Endothelial cell of umbilical vein (primary cell): ENCODE results near the gene PBX3. TPM values are rescaled to one million over a fixed set of nuclear protein-coding genes. Genes with fewer than 3 reads are reported as not detected.

ENCODE experiments used
- BruUV-seq: library from RNA; stranded (reverse); fragments of 400-500 nt; replicated peaks from 2 replicates; lab custom pipeline; 2021; lab: Mats Ljungman, UMichigan
- CTCF ChIA-PET: fragments of 300-600, 350-600 bp; sonication (Branson Sonifier 250); formaldehyde crosslinking; loops from one replicate; lab custom pipeline; 2021; ENCODE audit warnings: antibody characterized with exemption, inconsistent platforms; lab: Charles Lee
- POLR2A ChIA-PET: fragments of 300-600, 350-600 bp; sonication (Branson Sonifier 250); formaldehyde crosslinking; loops from one replicate; lab custom pipeline; 2021; ENCODE audit warnings: antibody characterized with exemption, inconsistent platforms; lab: Charles Lee
- DNase-seq: peaks from one replicate; pipeline ENCODE4 v3.0.0-alpha.2; 2011; ENCODE audit warnings: low read depth, low spot score
- FAIRE-seq: peaks from 2 replicates; lab custom pipeline; 2011; peaks lifted over from hg19 to GRCh38; lab: Jason Lieb, UNC
- H2AFZ ChIP-seq: 2 replicates; pipeline ENCODE4 v1.6.0; 2012; ENCODE audit warnings: low read depth, low read length, control low read depth, inconsistent platforms
- H3K27ac ChIP-seq: 2 replicates; pipeline ENCODE4 v1.5.1; 2011; ENCODE audit warnings: low read depth, mild to moderate bottlenecking, control low read depth, low read length, moderate library complexity; ENCODE audit not compliant: insufficient read depth
- H3K27me3 ChIP-seq, 2 experiments: 2 replicates each; pipeline versions ENCODE4 v1.6.0 to v1.6.1; 2011; ENCODE audit warnings: low read length in 2 of 2, mixed read lengths in 1 of 2; ENCODE audit not compliant: control insufficient read depth in 2 of 2, insufficient read depth in 2 of 2
- H3K36me3 ChIP-seq, 2 experiments: 2 replicates in 1 of 2; 3 replicates in 1 of 2; pipeline ENCODE4 v1.5.1; 2011; ENCODE audit warnings: low read length in 2 of 2, mild to moderate bottlenecking in 1 of 2, moderate library complexity in 1 of 2; ENCODE audit not compliant: control insufficient read depth in 2 of 2, insufficient read depth in 2 of 2; ENCODE audit errors: extremely low read depth in 1 of 2
- H3K4me1 ChIP-seq: 3 replicates; pipeline ENCODE4 v1.5.1; 2011; ENCODE audit warnings: mild to moderate bottlenecking, low read length; ENCODE audit not compliant: control insufficient read depth, insufficient read depth; ENCODE audit errors: extremely low read depth
- H3K4me2 ChIP-seq: 2 replicates; pipeline ENCODE4 v1.6.1; 2011; ENCODE audit warnings: low read length, control low read depth, mixed read lengths; ENCODE audit not compliant: insufficient read depth
- H3K4me3 ChIP-seq, 3 experiments: fragments of 200-600 bp in 1 of 3; sonication (generic), shearing (Covaris generic) in 1 of 3; replicated peaks in 1 of 3; 2 replicates each; pipeline ENCODE4 v1.5.1; 2011 to 2016; ENCODE audit warnings: control low read depth in 3 of 3, low read length in 3 of 3, mild to moderate bottlenecking in 2 of 3, inconsistent platforms in 1 of 3, low read depth in 1 of 3, moderate library complexity in 1 of 3; ENCODE audit not compliant: insufficient read depth in 1 of 3
- H3K79me2 ChIP-seq: 2 replicates; pipeline ENCODE4 v1.6.0; 2012; ENCODE audit warnings: low read length, inconsistent platforms; ENCODE audit not compliant: control insufficient read depth, insufficient read depth
- H3K9ac ChIP-seq: replicated peaks from 2 replicates; pipeline ENCODE3; 2011; ENCODE audit warnings: low read length, control low read depth; ENCODE audit not compliant: insufficient read depth; ENCODE audit errors: extremely low read depth
- H3K9me1 ChIP-seq: replicated peaks from 3 replicates; pipeline ENCODE4 v1.6.0; 2011; ENCODE audit warnings: mild to moderate bottlenecking, low read length; ENCODE audit not compliant: control insufficient read depth, insufficient read depth; ENCODE audit errors: extremely low read depth
- H3K9me3 ChIP-seq: replicated peaks from 2 replicates; pipeline ENCODE4 v1.5.1; 2012; ENCODE audit warnings: low read length, inconsistent platforms; ENCODE audit not compliant: control insufficient read depth, insufficient read depth
- H4K20me1 ChIP-seq: replicated peaks from 2 replicates; pipeline ENCODE3; 2011; ENCODE audit warnings: mild to moderate bottlenecking, low read length; ENCODE audit not compliant: control insufficient read depth, insufficient read depth; ENCODE audit errors: extremely low read depth
- EZH2 ChIP-seq: IDR thresholded peaks from 2 replicates; pipeline ENCODE4 v1.6.1; 2012; ENCODE audit warnings: borderline replicate concordance, low read depth, mild to moderate bottlenecking, moderate library complexity, low read length, inconsistent platforms; ENCODE audit not compliant: severe bottlenecking
- FOS ChIP-seq: IDR thresholded peaks from 2 replicates; pipeline ENCODE4 v1.6.1; 2011; ENCODE audit warnings: mild to moderate bottlenecking, low read length, moderate library complexity, borderline replicate concordance; ENCODE audit not compliant: insufficient read depth
- GATA2 ChIP-seq: IDR thresholded peaks from 2 replicates; pipeline ENCODE4 v1.7.0; 2011; ENCODE audit warnings: low read depth, mild to moderate bottlenecking, moderate library complexity, mixed read lengths, low read length; ENCODE audit not compliant: insufficient read length, insufficient read depth
- JUN ChIP-seq: IDR thresholded peaks from 2 replicates; pipeline ENCODE4 v1.6.1; 2011; ENCODE audit warnings: borderline replicate concordance, low read depth; ENCODE audit not compliant: insufficient read length, insufficient read depth
- MAX ChIP-seq: IDR thresholded peaks from 2 replicates; pipeline ENCODE4 v1.6.1; 2011; ENCODE audit not compliant: insufficient read depth, insufficient read length
- MYC ChIP-seq: IDR thresholded peaks from one replicate; pipeline ENCODE4 v1.6.1; 2011; ENCODE audit warnings: mild to moderate bottlenecking, low read depth, low read length
- POLR2A ChIP-seq: IDR thresholded peaks from 2 replicates; pipeline ENCODE4 v1.6.1; 2012; ENCODE audit warnings: low read depth, mild to moderate bottlenecking, control low read depth, low read length
- POLR2AphosphoS5 ChIP-seq: IDR thresholded peaks from 2 replicates; pipeline ENCODE4 v1.6.1; 2012; ENCODE audit warnings: low read depth, mild to moderate bottlenecking, control low read depth, low read length, moderate library complexity; ENCODE audit not compliant: insufficient read depth
- dilution Hi-C: fragments of 300-500 bp; cut with MboI; formaldehyde crosslinking; loops from one replicate; pipeline ENCODE4 v1.15.0; 2019; ENCODE audit warnings: low sequenced_read_pairs; ENCODE audit not compliant: extremely low pct_ligation_motif_present
- intact Hi-C: fragments of 100-400 bp; cut with micrococcal nuclease; formaldehyde crosslinking; loops from one replicate; pipeline ENCODE4 v1.10.0; 2022
- polyA plus RNA-seq, 4 experiments: library from polyadenylated mRNA; depleted of rRNA in 3 of 4; stranded (reverse) in 3 of 4; unstranded in 1 of 4; fragments of >200 nt; gene quantifications; 2 replicates each; pipeline versions ENCODE4 v1.2.1 to v1.2.3, GENCODE V29; 2011 to 2012; ENCODE audit warnings: missing spikeins in 1 of 4
- total RNA-seq: library from RNA; stranded (reverse); gene quantifications from 2 replicates; pipeline ENCODE4 v1.2.3, GENCODE V29; 2021
- TF ChIP-seq, protein P1 (sequence below), 2 donors: IDR thresholded peaks; 1 replicate in 1 of 2; 2 replicates in 1 of 2; pipeline ENCODE4 v1.5.1; 2011; ENCODE audit warnings: low read length in 2 of 2, mild to moderate bottlenecking in 2 of 2, moderate library complexity in 2 of 2, control low read depth in 1 of 2, inconsistent platforms in 1 of 2, low read depth in 1 of 2; ENCODE audit not compliant: insufficient read depth in 1 of 2; ENCODE audit errors: extremely low read depth in 1 of 2

The PBX3 gene
- total and polyA plus RNA-seq, 2 donors (not counting 3 experiments of a cell fraction or from before 2014, with no cell fraction given): 18.8 to 42.0 TPM

GRCh38 chr9:126000731-126001580 is 253.8 kb downstream of the PBX3 start:
- H3K9me3 ChIP-seq: no peaks in the 10 kb centered on the region
- intact Hi-C loops (no loop called here), dilution Hi-C loops (no loop called here)
- H3K4me2 ChIP-seq: no peak overlapping the region
- POLR2A ChIA-PET: interaction anchor here (0.6 kb wide), 1 partner anchor 279 kb away, joined by 3 read pairs; no protein-coding TSS in a partner anchor
- DNase-seq (no peak), FAIRE-seq (no peak)
- H3K27ac ChIP-seq: no peak overlapping the region
- no peak overlapping the region for H2AFZ ChIP-seq
- H3K36me3 ChIP-seq: no peaks in the 10 kb centered on the region
- H3K9me1 ChIP-seq: no peaks in the 10 kb centered on the region
- no peaks in the 10 kb centered on the region for H4K20me1 ChIP-seq
- H3K79me2 ChIP-seq: no peaks in the 10 kb centered on the region
- TF ChIP-seq, protein P1, sequence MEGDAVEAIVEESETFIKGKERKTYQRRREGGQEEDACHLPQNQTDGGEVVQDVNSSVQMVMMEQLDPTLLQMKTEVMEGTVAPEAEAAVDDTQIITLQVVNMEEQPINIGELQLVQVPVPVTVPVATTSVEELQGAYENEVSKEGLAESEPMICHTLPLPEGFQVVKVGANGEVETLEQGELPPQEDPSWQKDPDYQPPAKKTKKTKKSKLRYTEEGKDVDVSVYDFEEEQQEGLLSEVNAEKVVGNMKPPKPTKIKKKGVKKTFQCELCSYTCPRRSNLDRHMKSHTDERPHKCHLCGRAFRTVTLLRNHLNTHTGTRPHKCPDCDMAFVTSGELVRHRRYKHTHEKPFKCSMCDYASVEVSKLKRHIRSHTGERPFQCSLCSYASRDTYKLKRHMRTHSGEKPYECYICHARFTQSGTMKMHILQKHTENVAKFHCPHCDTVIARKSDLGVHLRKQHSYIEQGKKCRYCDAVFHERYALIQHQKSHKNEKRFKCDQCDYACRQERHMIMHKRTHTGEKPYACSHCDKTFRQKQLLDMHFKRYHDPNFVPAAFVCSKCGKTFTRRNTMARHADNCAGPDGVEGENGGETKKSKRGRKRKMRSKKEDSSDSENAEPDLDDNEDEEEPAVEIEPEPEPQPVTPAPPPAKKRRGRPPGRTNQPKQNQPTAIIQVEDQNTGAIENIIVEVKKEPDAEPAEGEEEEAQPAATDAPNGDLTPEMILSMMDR (IDR thresholded peaks at IDR 0.05; ENCODE audit: extremely low read depth in 1 of 2, insufficient read depth in 1 of 2, low read depth in 1 of 2, low read length in 2 of 2): no peak
- TF ChIP-seq EZH2: no peak
- TF ChIP-seq GATA2: no peak
- no peak for TF ChIP-seq JUN
- no peak for TF ChIP-seq POLR2AphosphoS5
- TF ChIP-seq FOS: no peak
- TF ChIP-seq POLR2A: no peak
- TF ChIP-seq MAX: no peak
- no peak for TF ChIP-seq MYC
- no peak overlapping the region for H3K4me3 ChIP-seq
- no peaks in the 10 kb centered on the region for H3K27me3 ChIP-seq
- BruUV-seq: no TSS peak
- CTCF ChIA-PET: no interaction called here
- no peak overlapping the region for H3K9ac ChIP-seq
- no peaks in the 10 kb centered on the region for H3K4me1 ChIP-seq
